Measurements from ENCODE around the gene TBC1D30.

Gene TBC1D30

GRCh38 chr12:64907097-64907496, 82.7 kb downstream of the TBC1D30 start:
- no peak for DNase-seq (ENCODE audit: low read depth in 2 of 2)

GRCh38 chr12:64909124-64909523, 84.7 kb downstream of the TBC1D30 start:
- DNase-seq (ENCODE audit: low read depth in 2 of 2) = no peak

- DNase-seq (ENCODE audit: low read depth in 2 of 2) = no peak
Measured at GRCh38 chr12:64911081-64911480, 86.6 kb downstream of the TBC1D30 start.

- no peak for DNase-seq (ENCODE audit: low read depth in 2 of 2)
Measured at GRCh38 chr12:64911912-64912311, 87.5 kb downstream of the TBC1D30 start.

- no peak for DNase-seq (ENCODE audit: low read depth in 2 of 2)
Measured at GRCh38 chr12:64912516-64913255, 88.2 kb downstream of the TBC1D30 start.

DNA sequence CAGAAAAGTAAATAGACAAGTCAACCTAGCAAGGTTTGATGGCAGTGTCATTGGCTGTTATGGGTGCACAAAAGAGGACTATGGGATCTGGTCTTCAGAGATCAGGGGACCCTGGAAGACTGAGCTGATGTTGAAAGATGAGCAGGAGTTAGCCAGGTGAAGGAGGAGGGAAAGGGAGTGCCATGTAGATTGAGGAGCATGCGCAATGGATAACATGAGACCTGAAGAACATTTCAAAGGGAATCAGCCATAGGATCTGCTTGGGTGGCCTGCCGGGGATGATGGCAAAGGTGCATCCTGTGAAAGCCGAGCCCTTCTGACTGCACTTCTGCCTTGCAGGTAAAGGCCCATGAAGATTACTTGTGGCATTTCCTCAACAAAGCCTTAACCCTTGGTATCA, 90.8 kb downstream of the TBC1D30 start:
- no peak for DNase-seq (ENCODE audit: low read depth in 2 of 2)

- DNase-seq (ENCODE audit: low read depth in 2 of 2) = no peak
Measured at GRCh38 chr12:64916411-64917261, 92.2 kb downstream of the TBC1D30 start.

- no peak for DNase-seq (ENCODE audit: low read depth in 2 of 2)
Measured at GRCh38 chr12:64918344-64918743, 93.9 kb downstream of the TBC1D30 start.

GRCh38 chr12:64918801-64919200, 94.4 kb downstream of the TBC1D30 start:
- DNase-seq (ENCODE audit: low read depth in 2 of 2) = no peak

GRCh38 chr12:64922853-64923252, 98.4 kb downstream of the TBC1D30 start:
- no peak for DNase-seq (ENCODE audit: low read depth in 2 of 2)

DNA sequence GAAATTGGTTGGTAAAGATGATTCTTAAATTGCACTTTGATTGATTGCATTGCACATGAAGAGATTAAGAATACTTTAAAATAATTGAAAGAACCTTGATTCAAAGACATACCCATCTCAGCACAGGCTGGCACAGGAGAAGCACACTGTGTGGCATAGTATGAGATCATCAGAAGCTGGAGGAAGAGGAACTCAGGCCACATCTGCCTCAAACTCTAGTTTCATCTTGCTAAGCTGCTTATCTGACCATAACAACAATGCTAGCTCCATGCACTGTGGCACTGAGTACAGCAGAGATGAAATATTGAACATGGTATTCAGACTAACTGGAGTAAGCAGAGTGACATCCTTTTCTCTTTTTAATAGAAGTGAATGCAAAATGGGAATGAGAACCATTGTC, 99.1 kb downstream of the TBC1D30 start:
- no peak for DNase-seq (ENCODE audit: low read depth in 2 of 2)

Data from stimulated activated CD4-positive, alpha-beta T cell treated with anti-CD3 and anti-CD28 coated beads, Interleukin-12 subunit alpha, Interleukin-12 subunit beta, amount 100 ng/mL, for 24 hours (primary cell).